ENCODE data around the gene TRAK1. TPM values are rescaled to one million over a fixed set of nuclear protein-coding genes. Genes with fewer than 3 reads are reported as not detected.

TRAK1 gene
- total RNA-seq, 4 donors from 2014 or later: 25.9 to 41.6 (median 29.6) TPM

DNA sequence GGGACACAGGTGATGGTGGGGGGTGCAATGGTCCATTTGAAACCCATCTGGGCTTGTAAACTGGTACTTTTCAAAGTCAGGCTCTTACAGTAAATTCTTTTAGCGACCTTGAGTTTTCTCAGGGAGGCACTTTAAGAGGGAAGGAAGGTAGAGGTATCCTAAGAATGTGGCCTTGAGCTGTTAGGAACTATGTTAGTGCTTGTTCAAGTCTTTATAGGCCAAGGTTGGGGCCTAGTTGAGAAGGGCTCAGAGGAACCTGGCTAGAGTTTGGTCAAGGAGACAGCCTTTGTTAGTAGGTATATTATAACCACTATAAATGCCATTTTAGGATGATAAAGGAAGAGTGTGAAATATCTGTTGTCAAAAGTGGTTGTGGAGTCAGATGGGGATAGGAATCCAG is 184.1 kb downstream of the TRAK1 start:
- TF ChIP-seq, protein P1, sequence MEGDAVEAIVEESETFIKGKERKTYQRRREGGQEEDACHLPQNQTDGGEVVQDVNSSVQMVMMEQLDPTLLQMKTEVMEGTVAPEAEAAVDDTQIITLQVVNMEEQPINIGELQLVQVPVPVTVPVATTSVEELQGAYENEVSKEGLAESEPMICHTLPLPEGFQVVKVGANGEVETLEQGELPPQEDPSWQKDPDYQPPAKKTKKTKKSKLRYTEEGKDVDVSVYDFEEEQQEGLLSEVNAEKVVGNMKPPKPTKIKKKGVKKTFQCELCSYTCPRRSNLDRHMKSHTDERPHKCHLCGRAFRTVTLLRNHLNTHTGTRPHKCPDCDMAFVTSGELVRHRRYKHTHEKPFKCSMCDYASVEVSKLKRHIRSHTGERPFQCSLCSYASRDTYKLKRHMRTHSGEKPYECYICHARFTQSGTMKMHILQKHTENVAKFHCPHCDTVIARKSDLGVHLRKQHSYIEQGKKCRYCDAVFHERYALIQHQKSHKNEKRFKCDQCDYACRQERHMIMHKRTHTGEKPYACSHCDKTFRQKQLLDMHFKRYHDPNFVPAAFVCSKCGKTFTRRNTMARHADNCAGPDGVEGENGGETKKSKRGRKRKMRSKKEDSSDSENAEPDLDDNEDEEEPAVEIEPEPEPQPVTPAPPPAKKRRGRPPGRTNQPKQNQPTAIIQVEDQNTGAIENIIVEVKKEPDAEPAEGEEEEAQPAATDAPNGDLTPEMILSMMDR (IDR thresholded peaks at IDR 0.05; ENCODE audit: low read depth): no peak

Small RNA genes within 50 kb of the gene (small RNA-seq; reads per million reads assigned to genes)
- gene RNU4-78P: not detected

Other genes starting within 250 kb of the TRAK1 start
- 10 to 100 TPM; 10.6 to 32.0 (median 22.6) TPM for gene ULK4, start 129.3 kb upstream of the TRAK1 start, total RNA-seq
- not detected for gene CCK, start 174.8 kb downstream of the TRAK1 start, total RNA-seq